GM12878 (cell line): ENCODE data around the gene COL21A1. TPM values are rescaled to one million over a fixed set of nuclear protein-coding genes. Genes with fewer than 3 reads are reported as not detected.
A peak's percentile ranks its signal among the peaks of the same experiment; 100 is the strongest.

Experiments
- ATAC-seq: fragments of 200-7000 bp; cut with Tn5 transposase; 3 replicates; pipeline ENCODE4 v1.9.1; 2020; ENCODE audit warnings: mild to moderate bottlenecking, moderate library complexity
- BruUV-seq: library from RNA; stranded (reverse); fragments of 400-500 nt; replicated peaks from 2 replicates; lab custom pipeline; 2021; lab: Mats Ljungman, UMichigan
- CTCF ChIA-PET: fragments of 300-600 bp; sonication (Branson Sonifier 250); formaldehyde crosslinking; extraction: SDS; loops from one replicate; lab custom pipeline; 2021; ENCODE audit warnings: inconsistent platforms; lab: Yijun Ruan, JAX
- POLR2A ChIA-PET: fragments of 350-600 bp; formaldehyde crosslinking; extraction: SDS; loops from one replicate; lab custom pipeline; 2021; ENCODE audit warnings: inconsistent platforms; lab: Charles Lee
- RAD21 ChIA-PET: fragments of 300-600 bp; sonication (Branson Sonifier 250); formaldehyde crosslinking; loops from one replicate; lab custom pipeline; 2023; ENCODE audit warnings: antibody characterized with exemption; ENCODE audit not compliant: unreplicated experiment; lab: Charles Lee
- SMC1A ChIA-PET: fragments of 300-600 bp; sonication (Branson Sonifier 250); formaldehyde crosslinking; loops from one replicate; lab custom pipeline; 2023; ENCODE audit not compliant: unreplicated experiment, uncharacterized antibody; lab: Charles Lee
- DNase-seq: peaks from one replicate; pipeline ENCODE4 v3.0.0-alpha.2; 2011; ENCODE audit warnings: low read depth, low spot score
- FAIRE-seq: peaks from 3 replicates; lab custom pipeline; 2011; peaks lifted over from hg19 to GRCh38; lab: Jason Lieb, UNC
- H2AFZ ChIP-seq: 2 replicates; pipeline ENCODE4 v1.6.0; 2011; ENCODE audit warnings: low read depth, low read length, control low read depth; ENCODE audit not compliant: control insufficient read depth
- H3K27ac ChIP-seq: 2 replicates; pipeline ENCODE4 v1.5.1; 2011; ENCODE audit warnings: control low read depth; ENCODE audit not compliant: control insufficient read depth, insufficient read depth
- H3K27me3 ChIP-seq, 2 experiments: replicated peaks in 1 of 2; 2 replicates each; pipeline versions ENCODE4 v1.6.0 to v1.6.1; 2011; ENCODE audit warnings: low read length in 1 of 2; ENCODE audit not compliant: control insufficient read depth in 2 of 2, insufficient read depth in 2 of 2
- H3K36me3 ChIP-seq, 2 experiments: 2 replicates each; pipeline ENCODE4 v1.5.1; 2011; ENCODE audit warnings: low read length in 1 of 2; ENCODE audit not compliant: control insufficient read depth in 2 of 2, insufficient read depth in 2 of 2
- H3K4me1 ChIP-seq: 2 replicates; pipeline ENCODE4 v1.6.1; 2011; ENCODE audit warnings: mild to moderate bottlenecking, low read length, moderate library complexity, mixed read lengths; ENCODE audit not compliant: control insufficient read depth, insufficient read depth
- H3K4me2 ChIP-seq: 2 replicates; pipeline ENCODE4 v1.6.0; 2011; ENCODE audit warnings: control low read depth; ENCODE audit not compliant: control insufficient read depth, insufficient read depth
- H3K4me3 ChIP-seq: fragments of 200-600 bp; sonication (generic); 2 replicates; pipeline ENCODE4 v1.5.1; 2016
- H3K79me2 ChIP-seq: 2 replicates; pipeline ENCODE4 v1.6.0; 2011; ENCODE audit warnings: low read length; ENCODE audit not compliant: control insufficient read depth, insufficient read depth
- H3K9ac ChIP-seq: 2 replicates; pipeline ENCODE4 v1.8.0; 2011; ENCODE audit warnings: low read length, control low read depth, mixed read lengths; ENCODE audit not compliant: control insufficient read depth, insufficient read depth
- H3K9me3 ChIP-seq: replicated peaks from 3 replicates; pipeline ENCODE4 v1.5.1; 2011; ENCODE audit warnings: mild to moderate bottlenecking, low read length; ENCODE audit not compliant: control insufficient read depth, insufficient read depth
- H4K20me1 ChIP-seq: 2 replicates; pipeline ENCODE4 v1.6.0; 2011; ENCODE audit not compliant: control insufficient read depth, insufficient read depth
- BHLHE40 ChIP-seq, 2 experiments: fragments of 450-650 bp in 1 of 2; IDR thresholded peaks; 2 replicates each; pipeline ENCODE4 v1.6.1; 2011 to 2017; ENCODE audit warnings: low read depth in 2 of 2, borderline replicate concordance in 1 of 2, improper control_type of control experiment in 1 of 2, low read length in 1 of 2, mild to moderate bottlenecking in 1 of 2
- CTCF ChIP-seq, 3 experiments: IDR thresholded peaks in 2 of 3; conservative IDR thresholded peaks in 1 of 3; 2 replicates each; pipeline ENCODE4 v1.5.1; 2011; ENCODE audit warnings: low read depth in 3 of 3, low read length in 3 of 3, mild to moderate bottlenecking in 3 of 3, control low read depth in 2 of 3, moderate library complexity in 2 of 3, inconsistent platforms in 1 of 3, mixed read lengths in 1 of 3; ENCODE audit not compliant: control insufficient read depth in 2 of 3, insufficient read depth in 1 of 3; ENCODE audit errors: extremely low read depth in 1 of 3
- IKZF2 ChIP-seq, 2 experiments: fragments of 450-650 bp; IDR thresholded peaks; 2 replicates each; pipeline ENCODE4 v1.6.1; 2017; ENCODE audit warnings: mild to moderate bottlenecking in 2 of 2, moderate library complexity in 2 of 2
- RAD21 ChIP-seq: IDR thresholded peaks from 2 replicates; pipeline ENCODE4 v1.6.1; 2011; ENCODE audit warnings: mild to moderate bottlenecking, low read depth, low read length, moderate library complexity; ENCODE audit not compliant: insufficient read depth
- RFX5 ChIP-seq: IDR thresholded peaks from 2 replicates; pipeline ENCODE4 v1.6.1; 2011; ENCODE audit warnings: low read depth, low read length, improper control_type of control experiment
- SMC3 ChIP-seq: IDR thresholded peaks from 2 replicates; pipeline ENCODE4 v1.6.1; 2011; ENCODE audit warnings: low read length, improper control_type of control experiment, borderline replicate concordance
- TCF3 ChIP-seq: IDR thresholded peaks from 2 replicates; pipeline ENCODE4 v1.6.1; 2012; ENCODE audit warnings: low read depth, mild to moderate bottlenecking, low read length, borderline replicate concordance; ENCODE audit not compliant: insufficient read depth
- WRNIP1 ChIP-seq: IDR thresholded peaks from 2 replicates; pipeline ENCODE4 v1.6.1; 2011; ENCODE audit warnings: low read depth, low read length, improper control_type of control experiment, borderline replicate concordance
- WGBS: methylation state at CpG from one replicate; pipeline ENCODE4 v1.1.6; 2016; ENCODE audit warnings: low lambda C conversion rate; ENCODE audit not compliant: insufficient replicate concordance, insufficient coverage; ENCODE audit errors: missing lambda C conversion rate; 5-methylcytosine and 5-hydroxymethylcytosine counted together
- in situ Hi-C: fragments of 300-500 bp; cut with MboI; formaldehyde crosslinking; loops from 9 replicates; pipeline ENCODE4 v1.14.3; 2018; ENCODE audit warnings: mixed read lengths
- intact Hi-C: fragments of 100-400 bp; cut with micrococcal nuclease; formaldehyde crosslinking; loops from one replicate; pipeline ENCODE4 v1.14.2; 2022; ENCODE audit not compliant: unreplicated experiment
- polyA plus RNA-seq, 11 experiments: library from polyadenylated mRNA; depleted of rRNA in 4 of 11; unstranded in 6 of 11; stranded (reverse) in 5 of 11; fragments of >200 nt; fragmentation: Nextera tagmentation in 4 of 11; fragmentation: Illumina TruSeq in 1 of 11; extraction: Ambion mirVana in 4 of 11; extraction: Trizol in 1 of 11; gene quantifications; 1 replicate in 1 of 11; 2 replicates in 10 of 11; pipeline versions ENCODE4 v1.2.1 to v1.2.3, GENCODE V29; 2011 to 2016; ENCODE audit warnings: inconsistent platforms in 2 of 11, missing spikeins in 2 of 11, low read depth in 1 of 11
- total RNA-seq, 4 experiments: library from RNA; depleted of rRNA in 3 of 4; stranded (reverse); fragments of >200 nt in 3 of 4; fragmentation: Illumina TruSeq in 1 of 4; extraction: Trizol in 1 of 4; gene quantifications; 2 replicates each; pipeline versions ENCODE4 v1.2.1 to v1.2.3, GENCODE V29; 2013 to 2021
- TF ChIP-seq, protein P1 (sequence below): fragments of 150-350 bp; IDR thresholded peaks from 2 replicates; pipeline ENCODE4 v1.6.1; 2014; ENCODE audit warnings: mild to moderate bottlenecking, low read depth, low read length

COL21A1 gene
- total and polyA plus RNA-seq, 10 of the 15 experiments (the other 5 are each of a cell fraction or from before 2014, with no cell fraction given), result 0.10 TPM; not detected in 9

DNA sequence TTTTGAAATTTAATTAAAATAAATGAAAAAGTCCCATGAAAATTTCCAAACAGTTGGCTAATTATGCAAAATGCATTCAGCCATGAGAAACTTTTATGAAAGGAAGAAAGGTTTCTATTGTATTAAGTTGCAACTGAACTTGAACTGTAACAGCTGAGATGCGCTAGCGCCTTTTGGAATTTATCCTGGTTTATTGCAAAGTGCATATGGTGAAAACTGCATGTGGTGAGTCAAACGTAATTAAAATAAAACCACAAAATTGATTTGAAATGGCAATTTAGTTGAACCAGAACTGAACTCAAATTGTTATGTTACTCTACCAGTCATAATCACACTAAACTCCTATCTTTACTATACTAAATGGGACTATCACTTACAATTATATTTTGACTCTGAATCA is 46.4 kb upstream of the COL21A1 start (continued):
- TF ChIP-seq, protein P1, sequence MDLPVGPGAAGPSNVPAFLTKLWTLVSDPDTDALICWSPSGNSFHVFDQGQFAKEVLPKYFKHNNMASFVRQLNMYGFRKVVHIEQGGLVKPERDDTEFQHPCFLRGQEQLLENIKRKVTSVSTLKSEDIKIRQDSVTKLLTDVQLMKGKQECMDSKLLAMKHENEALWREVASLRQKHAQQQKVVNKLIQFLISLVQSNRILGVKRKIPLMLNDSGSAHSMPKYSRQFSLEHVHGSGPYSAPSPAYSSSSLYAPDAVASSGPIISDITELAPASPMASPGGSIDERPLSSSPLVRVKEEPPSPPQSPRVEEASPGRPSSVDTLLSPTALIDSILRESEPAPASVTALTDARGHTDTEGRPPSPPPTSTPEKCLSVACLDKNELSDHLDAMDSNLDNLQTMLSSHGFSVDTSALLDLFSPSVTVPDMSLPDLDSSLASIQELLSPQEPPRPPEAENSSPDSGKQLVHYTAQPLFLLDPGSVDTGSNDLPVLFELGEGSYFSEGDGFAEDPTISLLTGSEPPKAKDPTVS, result no peak
- TF ChIP-seq IKZF2 (IDR thresholded peaks at IDR 0.05) (no peak), RFX5 (no peak), BHLHE40 (IDR thresholded peaks at IDR 0.05; ENCODE audit: borderline replicate concordance in 1 of 2, low read depth in 2 of 2, low read length in 1 of 2) (no peak), TCF3 (no peak)
- TF ChIP-seq, all 136 proteins: peak for 0

- H3K4me3 ChIP-seq, result no peak overlapping the region
- TF ChIP-seq SMC3 (peak; percentile 41; the same call in 1 of the 2 replicates), WRNIP1 (no peak), CTCF (IDR thresholded peaks at IDR 0.05 in 2 of 3, conservative IDR thresholded peaks at IDR 0.05 in 1 of 3; ENCODE audit: control insufficient read depth in 2 of 3, extremely low read depth in 1 of 3, insufficient read depth in 1 of 3, low read depth in 3 of 3, low read length in 3 of 3) (peak; percentile 17 to 52 (median 27); a peak in 4 of 6 replicates), RAD21 (peak; percentile 79)
- no peaks in the 10 kb centered on the region for H4K20me1 ChIP-seq
- ChIA-PET RAD21 (interaction anchor here (1.2 to 2.2 kb wide), 3 partner anchors 14 to 1016 kb away, joined by 3 to 8 read pairs (median 7); no protein-coding TSS in a partner anchor), CTCF (interaction anchor here (0.7 to 2.4 kb wide), 9 partner anchors 18 to 1016 kb away, joined by 3 to 9 read pairs (median 3); no protein-coding TSS in a partner anchor), SMC1A (interaction anchor here (0.5 to 1.0 kb wide), 5 partner anchors 27 to 1224 kb away, joined by 3 read pairs; no protein-coding TSS in a partner anchor), POLR2A (interaction anchor here (0.5 kb wide), 1 partner anchor 470 kb away, joined by 4 read pairs; no protein-coding TSS in a partner anchor)
- peak; percentile 70 for ATAC-seq
- no peaks in the 10 kb centered on the region for H3K36me3 ChIP-seq
- peak; percentile 27 for FAIRE-seq
- no peaks in the 10 kb centered on the region for H3K4me1 ChIP-seq
- no peaks in the 10 kb centered on the region for H3K79me2 ChIP-seq
- no peak overlapping the region for H2AFZ ChIP-seq
- no peaks in the 10 kb centered on the region for H3K9me3 ChIP-seq
- DNase-seq, result no peak
- no peak overlapping the region for H3K9ac ChIP-seq
- in situ Hi-C loops, result no loop called here
- intact Hi-C loops, result loop anchor here (1.0 to 10.0 kb wide), 4 partner anchors 312 to 1018 kb away; no protein-coding TSS in a partner anchor
- H3K27me3 ChIP-seq, result no peaks in the 10 kb centered on the region; a peak in 1 of 4 replicates
- H3K4me2 ChIP-seq, result no peak overlapping the region
- 0% methylated on average over 1 of the region's 1 CpG for WGBS
- H3K27ac ChIP-seq, result no peak overlapping the region
- BruUV-seq, result no TSS peak
Measured at GRCh38 chr6:56292505-56293181, 45.3 kb upstream of the COL21A1 start.
